PC-9 (cell line): ENCODE results near the gene GLB1L. TPM values are rescaled to one million over a fixed set of nuclear protein-coding genes. Genes with fewer than 3 reads are reported as not detected.

Experiments used
- BruUV-seq: library from RNA; stranded (reverse); fragments of 400-500 nt; replicated peaks from 2 replicates; lab custom pipeline; 2021; lab: Mats Ljungman, UMichigan
- CTCF ChIA-PET: fragments of 300-600 bp; sonication (Branson Sonifier 250); formaldehyde crosslinking; loops from one replicate; lab custom pipeline; 2022; ENCODE audit warnings: antibody characterized with exemption; lab: Charles Lee
- POLR2A ChIA-PET: fragments of 300-600 bp; sonication (Branson Sonifier 250); formaldehyde crosslinking; loops from one replicate; lab custom pipeline; 2022; ENCODE audit warnings: antibody characterized with exemption; ENCODE audit not compliant: unreplicated experiment; lab: Charles Lee
- DNase-seq, 2 experiments: peaks; one replicate each; pipeline versions ENCODE4 v3.0.0 to v3.0.0-alpha.2; 2015 to 2022; ENCODE audit warnings: mixed read lengths in 1 of 2
- H2AFZ ChIP-seq: fragments of 200-600 bp; sonication (generic); 2 replicates; pipeline ENCODE4 v1.8.1; 2017; ENCODE audit warnings: antibody characterized with exemption
- H3F3A ChIP-seq: fragments of 200-600 bp; sonication (generic); 2 replicates; pipeline ENCODE4 v1.8.1; 2017; ENCODE audit warnings: antibody characterized with exemption, mild to moderate bottlenecking, low read depth; ENCODE audit not compliant: insufficient read depth
- H3K27ac ChIP-seq: fragments of 200-600 bp; sonication (generic); 2 replicates; pipeline ENCODE4 v1.6.1; 2016; ENCODE audit warnings: mixed run types
- H3K27me3 ChIP-seq: fragments of 200-600 bp; sonication (generic); 2 replicates; pipeline ENCODE4 v1.6.1; 2016; ENCODE audit warnings: low read depth, mixed run types; ENCODE audit not compliant: insufficient read depth
- H3K36me3 ChIP-seq: fragments of 200-600 bp; sonication (generic); 2 replicates; pipeline ENCODE4 v1.6.1; 2016; ENCODE audit warnings: low read depth, mixed run types
- H3K4me1 ChIP-seq: fragments of 200-600 bp; sonication (generic); replicated peaks from 2 replicates; pipeline ENCODE4 v1.6.1; 2016; ENCODE audit warnings: mixed run types; ENCODE audit not compliant: insufficient read depth
- H3K4me2 ChIP-seq: fragments of 200-600 bp; sonication (generic); 2 replicates; pipeline ENCODE4 v1.6.1; 2017; ENCODE audit warnings: mixed run types
- H3K4me3 ChIP-seq: fragments of 200-600 bp; sonication (generic); 2 replicates; pipeline ENCODE4 v1.6.1; 2016; ENCODE audit warnings: mixed run types
- H3K79me2 ChIP-seq: fragments of 200-600 bp; sonication (generic); 2 replicates; pipeline ENCODE4 v1.6.1; 2017; ENCODE audit warnings: low read depth, mixed run types
- H3K9me2 ChIP-seq: fragments of 200-600 bp; sonication (generic); 2 replicates; pipeline ENCODE4 v1.8.1; 2017; ENCODE audit warnings: mild to moderate bottlenecking; ENCODE audit not compliant: insufficient read depth
- H3K9me3 ChIP-seq: fragments of 200-600 bp; sonication (generic); 2 replicates; pipeline ENCODE4 v1.8.1; 2016; ENCODE audit warnings: low read depth; ENCODE audit not compliant: insufficient read depth
- H4K20me1 ChIP-seq: fragments of 200-600 bp; sonication (generic); 2 replicates; pipeline ENCODE4 v1.8.1; 2017; ENCODE audit not compliant: insufficient read depth
- EZH2 ChIP-seq: fragments of 200-600 bp; sonication (generic); IDR thresholded peaks from 2 replicates; pipeline ENCODE4 v1.8.0; 2017; ENCODE audit warnings: antibody characterized with exemption, low read depth
- intact Hi-C: fragments of 100-400 bp; cut with micrococcal nuclease; formaldehyde crosslinking; loops from one replicate; pipeline ENCODE4 v1.10.0; 2022; ENCODE audit not compliant: unreplicated experiment
- total RNA-seq: library from RNA; stranded (reverse); gene quantifications from 2 replicates; pipeline ENCODE4 v1.2.3, GENCODE V29; 2021
- TF ChIP-seq, protein P1 (sequence below): fragments of 200-600 bp; sonication (generic); conservative IDR thresholded peaks from 2 replicates; pipeline ENCODE4 v1.6.1; 2017; ENCODE audit warnings: mixed run types, antibody characterized with exemption, mild to moderate bottlenecking, moderate library complexity

The GLB1L gene
- total RNA-seq, 1 experiment from 2014 or later = 10.8 TPM

DNA sequence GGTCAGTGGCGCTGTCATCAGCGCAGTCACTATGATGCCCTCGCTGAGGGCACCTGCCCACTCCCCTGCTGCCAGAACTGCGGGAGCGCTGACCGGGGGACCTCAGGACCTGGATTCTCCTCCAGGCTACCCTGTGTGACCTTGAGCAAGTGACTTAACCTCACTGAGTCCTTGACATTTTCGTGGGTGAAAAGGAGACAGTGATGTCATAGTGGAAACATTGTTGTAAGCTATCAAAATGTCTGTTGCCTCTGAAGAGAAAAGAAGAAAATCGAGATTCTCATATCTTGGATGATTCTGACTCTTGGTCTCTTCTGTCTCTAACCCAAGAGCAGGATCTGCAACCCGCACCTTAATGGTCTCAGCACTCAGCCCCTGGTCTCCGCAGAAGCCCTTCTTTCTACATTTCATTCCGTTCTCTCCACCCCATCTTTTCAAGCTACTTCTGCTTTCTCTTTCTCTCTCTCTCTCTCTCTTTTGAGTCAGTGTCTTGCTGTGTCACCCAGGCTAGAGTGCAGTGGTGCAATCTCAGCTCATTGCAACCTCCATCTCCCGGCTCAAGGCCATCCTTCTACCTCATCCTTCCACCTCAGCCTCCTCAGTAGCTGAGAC is 9.5 kb upstream of the GLB1L start:
- ChIA-PET POLR2A (interaction anchor here (0.7 to 0.8 kb wide), 2 partner anchors 16 to 19 kb away, joined by 4 to 8 read pairs; no protein-coding TSS in a partner anchor), CTCF (interaction anchor here (0.6 kb wide), 1 partner anchor 13 kb away, joined by 4 read pairs; no protein-coding TSS in a partner anchor)
- peaks cover 21% of the 10 kb centered on the region for H3F3A ChIP-seq
- H3K79me2 ChIP-seq = peaks cover 26% of the 10 kb centered on the region
- BruUV-seq = no TSS peak
- H3K27me3 ChIP-seq = no peaks in the 10 kb centered on the region
- H3K4me1 ChIP-seq = peaks cover 39% of the 10 kb centered on the region
- TF ChIP-seq, protein P1, sequence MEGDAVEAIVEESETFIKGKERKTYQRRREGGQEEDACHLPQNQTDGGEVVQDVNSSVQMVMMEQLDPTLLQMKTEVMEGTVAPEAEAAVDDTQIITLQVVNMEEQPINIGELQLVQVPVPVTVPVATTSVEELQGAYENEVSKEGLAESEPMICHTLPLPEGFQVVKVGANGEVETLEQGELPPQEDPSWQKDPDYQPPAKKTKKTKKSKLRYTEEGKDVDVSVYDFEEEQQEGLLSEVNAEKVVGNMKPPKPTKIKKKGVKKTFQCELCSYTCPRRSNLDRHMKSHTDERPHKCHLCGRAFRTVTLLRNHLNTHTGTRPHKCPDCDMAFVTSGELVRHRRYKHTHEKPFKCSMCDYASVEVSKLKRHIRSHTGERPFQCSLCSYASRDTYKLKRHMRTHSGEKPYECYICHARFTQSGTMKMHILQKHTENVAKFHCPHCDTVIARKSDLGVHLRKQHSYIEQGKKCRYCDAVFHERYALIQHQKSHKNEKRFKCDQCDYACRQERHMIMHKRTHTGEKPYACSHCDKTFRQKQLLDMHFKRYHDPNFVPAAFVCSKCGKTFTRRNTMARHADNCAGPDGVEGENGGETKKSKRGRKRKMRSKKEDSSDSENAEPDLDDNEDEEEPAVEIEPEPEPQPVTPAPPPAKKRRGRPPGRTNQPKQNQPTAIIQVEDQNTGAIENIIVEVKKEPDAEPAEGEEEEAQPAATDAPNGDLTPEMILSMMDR = no peak
- TF ChIP-seq EZH2 = no peak
- no peaks in the 10 kb centered on the region for H3K9me2 ChIP-seq
- no peak overlapping the region for H3K27ac ChIP-seq
- peak overlapping the region; percentile 84 for H3K4me2 ChIP-seq
- intact Hi-C loops = no loop called here
- no peaks in the 10 kb centered on the region for H3K9me3 ChIP-seq
- H3K4me3 ChIP-seq = peak overlapping the region; percentile 87
- H3K36me3 ChIP-seq = 0 out of 2 replicates have a peak, but pooled peaks cover 6% of the 10 kb centered on the region
- peak overlapping the region; percentile 85 for H2AFZ ChIP-seq
- H4K20me1 ChIP-seq = no peaks in the 10 kb centered on the region
- DNase-seq = no peak

DNA sequence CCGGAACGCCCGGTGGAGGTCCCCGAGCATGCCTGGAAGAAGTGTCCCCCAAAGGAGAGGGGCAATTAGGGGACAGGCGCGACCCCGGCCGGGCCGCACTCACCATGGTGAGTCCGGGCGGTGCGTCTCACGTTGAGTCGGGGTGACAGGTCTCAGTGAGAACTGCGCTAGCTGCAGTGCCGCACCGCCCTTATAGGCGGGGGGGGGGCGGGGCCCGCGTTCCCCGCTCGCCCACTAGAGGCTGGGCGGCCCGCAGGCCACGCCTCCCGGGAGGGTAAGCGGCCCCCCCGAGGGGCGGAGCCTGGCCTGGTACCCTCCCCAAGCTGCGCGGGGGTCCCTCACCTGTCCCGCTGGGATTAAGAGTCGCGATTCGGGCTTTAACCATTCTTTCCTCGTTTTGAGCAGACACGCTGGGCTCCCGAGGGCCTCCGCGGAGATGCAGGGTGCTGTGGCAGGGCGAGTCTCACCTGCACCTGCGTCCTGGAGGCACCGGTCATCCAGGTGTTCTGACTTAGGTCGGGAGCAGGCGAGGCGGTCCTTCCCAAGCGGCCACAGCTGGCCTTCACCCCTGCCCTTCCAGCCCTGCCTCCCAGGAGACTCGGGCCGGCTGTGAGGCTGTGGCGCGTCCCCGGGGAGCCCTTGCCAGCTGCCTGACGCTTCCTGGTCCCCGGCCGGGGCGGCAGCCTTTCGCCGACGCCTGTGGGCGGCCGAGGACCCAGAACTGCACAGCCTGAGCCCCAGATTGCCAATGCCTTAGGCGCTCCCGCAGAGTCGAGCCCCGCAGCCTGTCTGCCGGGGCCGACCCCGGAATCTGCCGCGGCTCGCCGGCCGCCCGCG is 8.7 kb upstream of the GLB1L start, which contains the start of gene TUBA4A:
Gene TUBA4A, minus strand, starts transcription at position 166 of the 837 bp plus-strand sequence. Its CDS starts 60 bp downstream, at position 106.
- ChIA-PET POLR2A (interaction anchor here (0.6 to 1.0 kb wide), 3 partner anchors 15 to 133 kb away, joined by 4 to 9 read pairs (median 8); partner anchors contain the start of gene DNPEP), CTCF (interaction anchor here (0.6 kb wide), 1 partner anchor 335 kb away, joined by 7 read pairs; no protein-coding TSS in a partner anchor)
- Histone ChIP-seq H3K36me3 (0 out of 2 replicates have a peak, but pooled peaks cover 6% of the 10 kb centered on the region), H3F3A (peaks cover 28% of the 10 kb centered on the region), H3K27ac (peak within 1 kb of the TSS; percentile 43), H3K4me1 (peaks cover 46% of the 10 kb centered on the region), H4K20me1 (no peaks in the 10 kb centered on the region), H3K9me2 (no peaks in the 10 kb centered on the region), H3K27me3 (no peaks in the 10 kb centered on the region), H3K79me2 (peaks cover 26% of the 10 kb centered on the region), H3K4me2 (peak within 1 kb of the TSS; percentile 84), H3K4me3 (peak within 1 kb of the TSS; percentile 87), H3K9me3 (no peaks in the 10 kb centered on the region), H2AFZ (peak within 1 kb of the TSS; percentile 85)
- DNase-seq = peak; percentile 65 to 87
- intact Hi-C loops = loop anchor here (1.0 kb wide), 2 partner anchors 20 to 25 kb away; partner anchors contain the start of gene DNAJB2
- TF ChIP-seq, protein P1 = no peak
- no peak for TF ChIP-seq EZH2
- BruUV-seq = no TSS peak
